HG02970 (cell line): ENCODE data around the gene LRIT3.
A peak's percentile ranks its signal among the peaks of the same experiment; 100 is the strongest.

ENCODE experiments used
- ATAC-seq: cut with Tn5 transposase; IDR thresholded peaks from one replicate; pipeline ENCODE4 v1.9.1; 2021; ENCODE audit warnings: mild to moderate bottlenecking, moderate library complexity, moderate number of reproducible peaks; ENCODE audit not compliant: unreplicated experiment, low FRiP score

LRIT3 gene, protein sequence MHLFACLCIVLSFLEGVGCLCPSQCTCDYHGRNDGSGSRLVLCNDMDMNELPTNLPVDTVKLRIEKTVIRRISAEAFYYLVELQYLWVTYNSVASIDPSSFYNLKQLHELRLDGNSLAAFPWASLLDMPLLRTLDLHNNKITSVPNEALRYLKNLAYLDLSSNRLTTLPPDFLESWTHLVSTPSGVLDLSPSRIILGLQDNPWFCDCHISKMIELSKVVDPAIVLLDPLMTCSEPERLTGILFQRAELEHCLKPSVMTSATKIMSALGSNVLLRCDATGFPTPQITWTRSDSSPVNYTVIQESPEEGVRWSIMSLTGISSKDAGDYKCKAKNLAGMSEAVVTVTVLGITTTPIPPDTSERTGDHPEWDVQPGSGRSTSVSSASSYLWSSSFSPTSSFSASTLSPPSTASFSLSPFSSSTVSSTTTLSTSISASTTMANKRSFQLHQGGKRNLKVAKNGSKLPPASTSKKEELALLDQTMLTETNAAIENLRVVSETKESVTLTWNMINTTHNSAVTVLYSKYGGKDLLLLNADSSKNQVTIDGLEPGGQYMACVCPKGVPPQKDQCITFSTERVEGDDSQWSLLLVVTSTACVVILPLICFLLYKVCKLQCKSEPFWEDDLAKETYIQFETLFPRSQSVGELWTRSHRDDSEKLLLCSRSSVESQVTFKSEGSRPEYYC

DNA sequence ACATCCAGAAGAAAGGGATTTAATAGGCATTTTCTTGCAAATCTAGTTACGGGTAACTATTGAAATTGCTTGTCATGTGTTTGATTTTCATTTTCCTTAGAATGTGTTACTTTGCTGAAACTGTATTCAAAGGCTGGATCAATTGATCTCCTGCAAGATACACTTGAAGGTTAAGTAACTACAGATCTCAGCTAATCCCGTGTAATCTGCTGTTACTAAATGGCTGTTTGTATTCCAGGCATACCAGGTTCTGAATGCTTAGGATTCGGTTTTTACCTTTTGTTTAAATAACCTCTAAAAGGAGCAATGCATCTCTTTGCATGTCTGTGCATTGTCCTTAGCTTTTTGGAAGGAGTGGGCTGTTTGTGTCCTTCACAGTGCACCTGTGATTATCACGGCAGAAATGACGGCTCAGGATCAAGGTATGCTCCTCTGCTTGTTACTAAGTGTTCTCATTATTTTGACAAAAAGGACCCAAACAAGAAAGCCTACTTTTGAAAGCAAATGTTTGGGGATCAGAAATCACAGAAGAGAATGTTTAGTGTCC is at the start of gene LRIT3:
TSS of gene LRIT3 (plus strand) at position 212 of the 547 bp plus-strand sequence. CDS start at position 307, 95 bp downstream.
- ATAC-seq = no peak

DNA sequence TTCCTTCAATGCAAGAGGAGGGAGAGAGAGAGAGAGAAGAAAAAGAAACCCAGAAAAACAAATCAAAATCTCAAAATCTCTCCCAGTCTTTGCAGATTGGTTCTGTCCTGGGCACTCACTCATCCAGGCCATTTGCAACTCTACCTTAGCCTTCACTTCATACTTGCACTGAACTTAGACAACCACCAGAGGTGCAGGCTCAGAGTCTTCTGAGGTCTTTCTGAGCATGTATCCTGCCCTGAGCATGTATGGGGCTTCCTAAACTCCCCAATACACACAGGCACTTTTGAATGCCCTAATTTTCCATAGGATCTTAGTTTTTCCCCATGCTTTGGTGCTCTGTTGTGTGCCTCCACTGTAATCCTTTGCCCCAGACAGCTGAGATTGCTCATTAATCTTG is 49.0 kb upstream of the LRIT3 start:
- ATAC-seq = no peak

DNA sequence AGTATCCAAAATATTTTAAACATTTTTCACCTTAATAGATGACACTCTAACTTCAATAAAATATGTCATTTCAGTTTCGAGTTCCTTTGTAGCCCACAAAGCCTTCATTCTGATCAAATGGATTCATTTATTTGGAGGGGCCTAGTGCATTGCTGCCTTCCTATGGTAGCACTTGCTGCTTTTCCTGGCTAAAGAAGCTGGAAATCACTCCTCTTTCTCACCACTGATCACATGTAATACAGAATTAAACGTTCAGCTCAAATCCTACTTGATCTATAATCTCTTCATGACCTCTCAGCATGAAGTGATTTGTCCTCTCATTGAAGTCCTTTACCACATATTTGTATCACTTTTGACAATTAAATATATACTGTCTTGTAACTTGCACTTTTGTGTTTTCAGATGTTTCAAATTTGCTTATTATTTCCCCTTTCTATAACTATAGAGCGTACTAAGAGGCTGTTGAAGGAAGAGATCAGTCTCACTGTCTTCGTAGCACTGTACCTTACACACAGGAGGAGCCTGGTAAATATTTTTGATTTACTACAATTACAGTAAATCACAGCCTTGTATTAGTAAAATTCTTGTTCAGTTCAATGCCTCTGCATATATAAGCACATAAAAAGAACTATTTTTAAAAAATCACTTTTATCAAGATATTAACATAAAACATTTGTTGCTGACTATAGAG is 46.7 kb upstream of the LRIT3 start:
- no peak for ATAC-seq

DNA sequence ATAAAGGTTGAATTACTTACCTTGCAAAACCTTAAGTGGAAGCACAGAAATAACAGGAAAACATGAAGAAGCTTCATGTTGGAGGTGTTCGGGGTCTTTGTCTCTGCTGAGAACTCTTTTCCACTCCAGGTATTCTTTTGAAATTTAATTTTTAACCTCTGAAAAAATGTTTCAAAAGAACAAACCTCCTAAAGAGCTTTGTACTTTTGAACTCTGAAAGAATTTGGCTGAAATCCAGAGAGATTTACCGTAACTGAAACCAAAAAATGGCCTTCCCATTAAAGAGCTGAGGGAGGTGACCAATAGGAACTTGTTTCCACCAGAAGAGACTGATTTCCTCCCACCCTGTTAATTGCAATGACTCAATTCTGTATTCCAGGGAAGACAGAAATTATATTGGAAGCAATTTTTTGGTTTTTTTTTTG is 46.0 kb upstream of the LRIT3 start, which contains the start of gene CFI:
TSS of gene CFI (minus strand) at position 105 of the 425 bp plus-strand sequence. CDS start at position 77, 28 bp downstream.
- no peak for ATAC-seq

DNA sequence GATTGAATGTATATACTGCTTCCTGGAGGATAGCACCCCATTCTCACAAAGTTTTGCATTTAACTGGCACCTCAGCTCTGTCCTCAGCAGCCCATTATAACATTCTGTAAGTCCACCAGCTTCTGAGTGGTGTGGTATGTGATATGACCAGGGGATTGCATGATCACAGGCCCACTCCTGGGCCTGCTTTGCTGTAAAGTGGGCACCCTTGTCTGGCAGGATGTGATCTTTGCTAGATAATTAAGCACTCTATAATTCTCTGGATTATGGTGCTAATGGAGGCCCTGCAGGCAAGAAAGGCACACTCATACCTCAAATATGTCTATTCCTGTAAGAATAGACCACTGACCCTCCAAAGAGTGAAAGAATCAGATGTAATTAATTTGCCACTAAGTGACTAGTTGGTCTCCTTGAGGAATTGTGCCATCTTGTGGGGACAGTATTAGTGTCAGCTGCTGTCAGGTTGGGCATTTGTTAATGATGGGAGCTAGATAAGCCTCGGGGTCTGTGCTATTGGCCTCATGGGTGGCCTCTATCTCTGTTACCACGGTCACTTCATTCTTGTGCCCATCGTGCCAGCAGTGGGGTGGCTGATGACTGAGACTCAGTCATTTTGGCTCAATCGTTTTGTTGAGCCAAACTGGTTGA is 43.9 kb upstream of the LRIT3 start:
- ATAC-seq = no peak

DNA sequence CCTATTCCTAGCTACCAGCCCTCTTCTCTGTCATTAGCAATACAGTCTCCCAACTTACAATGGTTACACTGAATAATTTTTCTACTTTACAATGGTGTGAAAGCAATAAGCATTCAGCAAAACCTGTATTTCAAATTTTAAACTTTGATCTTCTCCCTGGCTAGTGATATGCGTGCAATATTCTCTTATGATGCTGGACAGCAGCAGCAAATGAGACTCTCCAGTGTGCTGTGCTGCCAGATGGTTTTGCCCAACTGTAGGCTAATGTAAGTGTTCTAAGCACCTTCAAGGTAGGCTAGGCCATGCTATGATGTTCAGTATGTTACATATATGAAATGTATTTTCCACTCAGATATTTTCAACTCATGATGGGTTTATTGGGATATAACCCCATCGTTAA is 38.3 kb upstream of the LRIT3 start:
- ATAC-seq = no peak

DNA sequence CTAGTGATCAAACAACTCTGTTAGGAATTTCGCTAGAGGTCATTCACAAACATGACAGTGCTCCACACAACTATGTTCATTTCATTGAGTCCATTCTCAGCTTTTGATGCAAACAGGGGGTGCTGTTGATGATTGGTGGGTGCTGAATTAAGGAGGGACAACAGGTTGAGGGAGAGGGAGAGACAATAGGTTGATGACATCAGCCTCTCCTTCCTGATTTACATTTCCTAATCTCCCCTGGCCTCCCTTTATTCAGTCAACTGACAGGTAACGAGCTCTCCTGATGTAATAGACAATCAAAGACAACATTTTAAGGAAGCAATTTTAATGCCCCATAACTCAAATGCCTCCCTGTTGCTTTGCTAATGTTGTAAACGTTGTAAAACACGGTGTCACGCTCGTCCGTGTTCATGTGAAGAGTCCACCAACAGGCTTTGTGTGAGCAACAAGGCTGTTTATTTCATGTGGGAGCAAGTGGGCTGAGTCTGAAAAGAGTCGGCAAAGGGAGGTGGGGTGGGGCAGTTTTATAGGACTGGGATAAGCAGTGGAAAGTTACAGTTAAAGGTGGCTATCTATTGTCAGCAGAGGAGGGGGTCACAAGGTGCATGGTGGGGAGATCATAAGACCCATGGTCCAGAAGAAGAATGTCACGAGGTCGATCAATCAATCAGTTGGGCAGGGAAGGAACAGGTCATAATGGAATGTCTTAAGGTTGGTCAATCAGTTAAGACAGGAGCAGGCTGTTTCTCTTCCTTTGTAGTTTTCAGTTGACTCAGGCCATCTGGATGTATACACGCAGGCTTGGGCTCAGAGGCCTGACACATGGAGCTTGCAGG is 37.1 kb upstream of the LRIT3 start:
- no peak for ATAC-seq

DNA sequence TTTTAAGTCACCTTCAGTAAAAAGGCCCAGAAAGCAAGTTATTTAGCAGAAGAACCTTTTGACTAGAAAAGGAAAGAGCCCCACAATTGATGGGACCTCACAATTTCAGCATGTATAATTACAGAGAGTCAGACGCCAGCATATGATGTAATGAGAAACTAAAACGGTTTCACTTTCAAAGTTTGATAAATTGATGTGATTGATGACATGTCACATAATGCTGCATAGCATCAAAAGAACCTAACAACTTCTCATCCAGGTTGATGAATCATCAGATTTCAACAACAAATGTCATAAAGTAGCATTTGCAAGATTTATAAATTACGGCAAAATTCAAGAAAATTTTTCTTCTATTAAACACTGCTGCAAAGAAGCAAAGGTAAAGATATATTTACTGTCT is 36.2 kb upstream of the LRIT3 start:
- no peak for ATAC-seq

DNA sequence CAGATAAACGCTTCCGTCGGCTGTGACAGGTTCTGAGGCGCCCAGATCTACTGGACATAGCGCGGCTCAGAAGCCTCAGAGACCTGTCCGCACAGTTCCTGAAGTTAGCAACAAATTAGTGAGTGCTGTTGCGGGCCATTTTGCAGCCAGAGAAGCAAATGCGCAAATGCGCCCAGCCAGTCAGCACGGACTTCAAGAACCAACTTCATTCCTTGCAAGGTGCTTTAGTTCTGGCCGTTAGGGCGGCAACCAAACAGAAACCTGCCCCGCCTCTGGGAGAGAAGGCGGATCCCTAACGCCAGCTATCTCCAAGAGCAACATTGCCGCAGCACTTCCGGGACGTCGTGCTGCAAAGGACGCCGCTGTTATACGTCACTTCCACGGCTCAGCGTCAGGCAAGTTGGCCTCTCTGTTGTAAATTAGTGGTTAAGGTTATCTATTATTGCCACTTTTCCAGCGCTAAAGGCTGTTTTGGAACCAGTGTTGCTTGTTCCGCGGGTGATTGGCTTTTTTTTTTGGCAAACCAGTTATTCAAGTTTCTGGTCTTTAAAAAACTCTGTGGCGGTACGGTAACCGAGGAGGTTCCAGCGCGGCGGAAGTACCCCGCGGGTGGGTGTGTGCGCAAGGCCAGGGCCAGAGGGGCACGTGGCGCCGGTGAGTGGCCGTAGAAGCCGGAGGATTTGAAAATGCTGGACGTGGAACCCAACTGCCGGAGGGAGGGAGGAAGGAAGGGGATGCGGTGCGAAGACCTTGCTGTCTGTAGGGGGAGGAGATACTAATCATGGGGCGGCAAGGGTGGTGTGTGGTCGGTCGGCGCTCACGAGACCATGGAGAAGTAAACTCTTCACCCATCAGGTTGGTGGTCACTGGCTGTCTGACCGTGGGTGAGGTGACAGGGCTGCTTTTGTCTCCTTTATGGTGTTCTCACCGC is 32.5 kb upstream of the LRIT3 start, which contains the start of gene GAR1:
TSS of gene GAR1 (plus strand) at position 612 of the 931 bp plus-strand sequence. CDS start 403 bp downstream, outside the sequence.
- peak; percentile 99 for ATAC-seq

DNA sequence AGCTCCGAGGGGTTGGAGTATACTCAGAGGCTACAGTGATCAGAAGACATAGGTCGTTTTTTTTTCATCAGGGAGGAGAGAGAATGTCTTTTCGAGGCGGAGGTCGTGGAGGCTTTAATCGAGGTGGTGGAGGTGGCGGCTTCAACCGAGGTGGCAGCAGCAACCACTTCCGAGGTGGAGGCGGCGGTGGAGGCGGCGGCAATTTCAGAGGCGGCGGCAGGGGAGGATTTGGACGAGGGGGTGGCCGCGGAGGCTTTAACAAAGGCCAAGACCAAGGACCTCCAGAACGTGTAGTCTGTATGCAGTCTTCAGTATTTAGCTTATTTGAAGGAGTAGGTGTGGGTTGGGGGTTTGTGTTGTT is 31.8 kb upstream of the LRIT3 start:
- no peak for ATAC-seq

DNA sequence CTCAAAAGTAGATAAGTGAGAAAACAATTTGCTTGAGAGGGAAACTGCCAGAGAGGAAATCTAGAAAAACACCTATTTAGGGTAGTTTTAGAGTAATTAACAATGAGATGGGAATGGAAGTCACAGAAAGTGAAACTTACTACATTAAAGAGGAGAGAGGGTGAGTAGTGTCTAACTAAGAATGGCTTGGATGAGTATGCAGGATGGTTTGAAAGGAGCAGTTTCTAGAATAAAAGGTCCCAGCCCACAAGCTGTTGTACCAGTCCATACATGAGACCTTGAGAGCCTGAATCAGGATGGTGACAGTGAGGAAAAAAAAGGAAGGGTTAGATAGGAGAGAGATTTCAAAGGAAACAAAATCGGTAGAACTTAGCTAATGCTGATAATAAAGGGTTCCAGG is 31.0 kb upstream of the LRIT3 start:
- ATAC-seq = no peak

DNA sequence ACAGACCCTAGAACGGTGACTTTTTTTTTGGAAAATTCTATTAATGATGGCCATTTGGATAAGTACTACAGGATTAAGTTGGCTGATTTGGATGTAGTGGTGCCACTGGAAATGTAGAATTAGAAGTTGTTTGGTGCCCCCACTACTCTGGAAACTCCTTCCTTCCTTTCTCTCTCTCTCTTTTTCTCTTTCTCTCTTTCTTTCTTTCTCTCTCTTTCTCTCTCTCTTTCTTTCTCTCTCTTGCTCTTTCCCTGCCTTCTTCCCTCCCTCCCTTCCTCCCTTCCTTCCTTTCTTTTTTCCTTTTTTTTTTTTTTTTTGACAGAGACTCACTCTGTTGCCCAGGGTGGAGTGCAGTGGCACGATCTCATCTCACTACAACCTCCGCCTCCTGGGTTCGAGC is 29.6 kb upstream of the LRIT3 start:
- no peak for ATAC-seq

DNA sequence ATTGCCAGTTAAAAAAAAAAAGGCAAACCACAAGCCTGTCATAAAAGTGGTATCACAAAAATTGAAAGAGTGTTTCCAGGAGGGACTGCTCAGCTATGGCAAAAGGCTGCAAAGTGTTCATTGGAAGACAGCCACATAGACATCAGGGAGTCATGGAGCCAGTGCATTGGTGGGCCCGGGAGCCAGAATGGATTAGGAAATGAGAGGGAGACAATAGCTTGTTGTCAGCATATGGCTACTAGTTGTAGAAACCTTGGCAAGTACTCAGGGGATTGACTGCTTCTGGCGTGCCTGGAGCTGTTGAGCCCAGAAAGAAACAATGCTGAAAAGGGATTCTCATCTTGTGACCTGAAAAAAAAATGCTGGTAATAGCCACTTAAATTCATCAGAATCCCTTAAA is 27.3 kb upstream of the LRIT3 start:
- ATAC-seq = no peak

DNA sequence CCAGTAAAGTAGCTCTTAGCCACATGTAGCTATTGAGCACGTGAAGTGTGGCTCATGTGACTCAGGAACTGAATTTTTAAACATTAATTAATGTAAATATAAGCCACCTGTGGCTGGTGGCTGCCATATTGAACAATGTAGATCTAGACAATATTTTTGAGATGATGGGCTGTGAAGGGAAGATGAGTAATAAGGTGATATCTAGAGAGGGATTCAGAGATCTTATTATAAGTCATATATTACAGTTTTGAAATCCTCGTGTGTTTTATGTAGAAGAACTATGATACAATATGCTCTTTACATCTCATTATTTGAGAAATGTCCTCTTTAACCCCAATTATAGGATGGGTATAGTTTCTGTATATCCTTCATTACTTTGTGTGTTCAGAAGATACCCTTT is 26.7 kb upstream of the LRIT3 start:
- no peak for ATAC-seq

DNA sequence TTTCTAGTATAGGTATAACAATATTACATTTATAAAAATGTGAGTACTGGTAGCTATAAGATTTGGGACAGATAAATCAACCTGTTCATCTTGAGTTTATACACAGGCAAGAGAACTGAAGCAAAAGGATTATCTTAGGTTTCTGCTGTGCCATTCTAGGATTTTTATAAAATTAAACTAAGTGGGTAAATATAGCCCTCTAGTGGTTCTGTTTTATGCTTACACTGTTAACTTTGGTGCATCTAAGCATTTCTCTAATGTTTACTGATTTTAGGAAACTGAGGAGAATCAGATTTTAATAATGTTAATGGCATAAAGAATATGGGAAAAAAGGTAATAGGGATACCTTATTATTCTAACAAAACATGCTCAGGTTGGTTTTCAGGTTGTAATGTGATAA is 21.2 kb upstream of the LRIT3 start:
- no peak for ATAC-seq

DNA sequence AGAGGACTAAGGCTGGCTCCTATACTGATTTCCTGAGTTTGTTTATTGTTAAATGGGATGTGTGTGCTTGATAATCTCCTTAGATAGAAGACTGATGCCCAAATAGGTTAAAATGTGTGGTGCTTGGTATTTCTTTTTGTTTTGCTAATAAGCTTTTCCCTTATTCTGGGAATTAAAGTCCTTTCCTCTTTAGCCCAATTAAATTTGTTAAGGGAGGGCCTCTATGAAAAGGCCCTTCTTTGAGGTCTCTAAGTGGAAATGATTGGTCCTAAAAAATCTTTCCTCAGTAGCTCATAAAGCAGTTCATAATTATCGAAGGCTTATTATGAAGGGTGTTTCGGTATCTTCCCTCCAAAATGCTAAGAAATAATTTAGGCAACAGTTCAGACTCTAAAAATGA is 20.2 kb upstream of the LRIT3 start, which contains the start of gene RRH:
TSS of gene RRH (plus strand) at position 301 of the 400 bp plus-strand sequence. CDS start at position 357, 56 bp downstream.
- no peak for ATAC-seq

DNA sequence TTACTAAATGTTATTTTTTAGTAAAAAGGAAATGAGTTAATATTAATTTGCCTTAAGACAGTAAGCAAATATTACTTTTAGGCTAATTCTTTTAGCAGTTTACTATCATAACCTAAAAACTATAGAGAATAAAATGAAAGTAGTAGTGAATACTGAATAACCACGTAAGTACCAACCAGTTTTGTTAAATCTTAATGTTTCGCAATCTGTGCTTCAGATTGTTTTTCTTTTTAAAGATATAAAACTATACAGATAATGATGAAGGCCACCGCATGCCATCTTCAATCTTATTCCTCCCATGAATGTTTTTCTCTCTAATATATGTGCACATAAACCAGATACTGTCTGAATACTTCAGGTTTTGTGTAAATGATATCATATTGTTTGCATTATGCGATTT is 14.2 kb upstream of the LRIT3 start:
- ATAC-seq = no peak

DNA sequence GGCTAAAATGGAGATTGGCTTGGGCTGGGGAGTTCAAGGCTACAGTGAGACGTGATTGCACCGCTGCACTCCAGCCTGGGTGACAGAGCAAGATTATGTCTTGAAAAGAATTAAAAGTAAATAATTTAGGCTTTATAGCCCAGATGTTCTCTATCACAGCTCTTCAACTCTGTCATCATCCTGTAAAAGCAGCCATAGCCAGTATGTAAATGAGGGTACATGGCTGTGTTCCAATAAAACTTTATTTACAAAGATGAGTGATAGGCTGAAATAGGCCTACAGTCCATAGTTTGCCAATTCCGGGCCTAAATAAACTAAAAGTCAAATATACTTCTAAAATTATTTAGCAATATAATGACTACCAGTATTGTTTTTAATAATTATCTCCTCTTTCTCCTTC is 10.9 kb upstream of the LRIT3 start:
- no peak for ATAC-seq
